Neutrophil (primary cell): ENCODE measurements around the gene DMRTA2.

Experiments
- H3K27ac ChIP-seq: fragments of 200-600 bp; sonication (generic); 2 replicates; pipeline ENCODE4 v1.5.1; 2016; ENCODE audit warnings: mild to moderate bottlenecking, moderate library complexity
- H3K27me3 ChIP-seq: fragments of 200-600 bp; sonication (generic); 2 replicates; pipeline ENCODE4 v1.6.0; 2016; ENCODE audit warnings: mild to moderate bottlenecking
- H3K36me3 ChIP-seq: fragments of 200-600 bp; sonication (generic); 2 replicates; pipeline ENCODE4 v1.5.1; 2017
- H3K4me1 ChIP-seq, 2 experiments: fragments of 200-600 bp in 1 of 2; sonication (generic) in 1 of 2; 1 replicate in 1 of 2; 2 replicates in 1 of 2; pipeline versions ENCODE4 v1.5.1 to v1.6.1; 2013 to 2016; ENCODE audit warnings: low read depth in 1 of 2, low read length in 1 of 2, mild to moderate bottlenecking in 1 of 2, moderate library complexity in 1 of 2; ENCODE audit not compliant: control insufficient read depth in 1 of 2, insufficient read depth in 1 of 2
- H3K4me3 ChIP-seq, 2 experiments: fragments of 200-600 bp in 1 of 2; sonication (generic) in 1 of 2; 1 replicate in 1 of 2; 2 replicates in 1 of 2; pipeline ENCODE4 v1.5.1; 2013 to 2016; ENCODE audit warnings: low read depth in 1 of 2, low read length in 1 of 2, mild to moderate bottlenecking in 1 of 2, moderate library complexity in 1 of 2
- H3K9me3 ChIP-seq: fragments of 200-600 bp; sonication (generic); 2 replicates; pipeline ENCODE4 v1.5.1; 2016
- CTCF ChIP-seq: fragments of 200-600 bp; sonication (generic); IDR thresholded peaks from 2 replicates; pipeline ENCODE4 v1.5.1; 2016; ENCODE audit warnings: antibody characterized with exemption

DMRTA2 gene

GRCh38 chr1:50369830-50370229, 53.4 kb downstream of the DMRTA2 start:
- H3K9me3 ChIP-seq = no peaks in the 10 kb centered on the region
- no peak for TF ChIP-seq CTCF
- H3K36me3 ChIP-seq = no peaks in the 10 kb centered on the region
- H3K27ac ChIP-seq = no peak overlapping the region
- no peak overlapping the region for H3K4me3 ChIP-seq
- H3K4me1 ChIP-seq = no peaks in the 10 kb centered on the region
- H3K27me3 ChIP-seq = peaks cover 71% of the 10 kb centered on the region

GRCh38 chr1:50369008-50369634, 54.1 kb downstream of the DMRTA2 start:
- no peaks in the 10 kb centered on the region for H3K36me3 ChIP-seq
- H3K4me3 ChIP-seq = no peak overlapping the region
- no peaks in the 10 kb centered on the region for H3K4me1 ChIP-seq
- TF ChIP-seq CTCF = no peak
- peaks cover 76% of the 10 kb centered on the region for H3K27me3 ChIP-seq
- H3K9me3 ChIP-seq = no peaks in the 10 kb centered on the region
- H3K27ac ChIP-seq = no peak overlapping the region

DNA sequence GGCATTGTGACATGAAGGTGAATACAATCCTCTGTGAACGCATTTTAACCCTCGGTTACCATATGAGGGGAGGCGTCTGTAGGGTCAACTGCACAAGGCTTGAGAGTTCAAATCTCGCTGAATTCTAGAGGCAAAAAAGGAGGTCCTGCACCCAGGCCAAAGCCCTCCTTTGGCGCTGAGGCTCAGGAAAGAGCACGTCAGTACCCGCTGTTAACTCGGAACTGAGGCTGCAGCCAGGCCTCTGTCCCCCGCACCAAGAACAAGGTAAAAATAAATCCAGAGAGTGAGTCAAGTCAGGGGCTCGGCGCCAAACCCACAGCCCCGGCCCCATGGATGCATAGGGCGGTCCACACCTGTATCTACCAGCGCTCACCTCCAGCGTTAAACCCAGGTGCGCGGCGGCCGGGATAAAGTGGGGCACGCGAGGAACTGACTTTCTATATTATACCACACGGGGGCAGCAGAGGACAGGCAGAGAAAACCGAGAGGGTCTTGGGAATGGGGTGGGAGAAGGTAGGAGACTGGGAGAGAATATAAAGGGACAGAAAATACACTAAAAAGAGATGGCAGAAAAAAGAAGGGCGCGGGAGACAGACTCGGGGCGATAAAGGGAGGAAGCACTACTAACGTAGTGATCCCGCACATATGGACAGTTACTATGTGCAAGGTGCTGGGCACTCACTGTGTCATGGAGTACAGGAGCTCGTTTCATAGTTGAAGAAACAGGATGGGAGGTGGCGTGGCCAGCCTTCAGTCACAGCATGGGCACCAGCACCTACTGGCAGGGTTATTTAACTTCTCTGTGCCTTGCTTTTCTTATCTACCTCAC, 54.9 kb downstream of the DMRTA2 start:
- no peak for TF ChIP-seq CTCF
- H3K27me3 ChIP-seq = peaks cover 83% of the 10 kb centered on the region
- H3K4me3 ChIP-seq = no peak overlapping the region
- H3K4me1 ChIP-seq = no peaks in the 10 kb centered on the region
- H3K36me3 ChIP-seq = no peaks in the 10 kb centered on the region
- no peak overlapping the region for H3K27ac ChIP-seq
- no peaks in the 10 kb centered on the region for H3K9me3 ChIP-seq
